Activated CD8-positive, alpha-beta memory T cell treated with anti-CD3 and anti-CD28 coated beads, Interleukin-2, amount 50 U/mL, for 24 hours (primary cell): ENCODE measurements around the gene PDE1C.

Source experiments
- DNase-seq: peaks from one replicate; pipeline ENCODE4 v3.0.0-alpha.2; 2020; ENCODE audit errors: extremely low read depth

PDE1C gene

DNA sequence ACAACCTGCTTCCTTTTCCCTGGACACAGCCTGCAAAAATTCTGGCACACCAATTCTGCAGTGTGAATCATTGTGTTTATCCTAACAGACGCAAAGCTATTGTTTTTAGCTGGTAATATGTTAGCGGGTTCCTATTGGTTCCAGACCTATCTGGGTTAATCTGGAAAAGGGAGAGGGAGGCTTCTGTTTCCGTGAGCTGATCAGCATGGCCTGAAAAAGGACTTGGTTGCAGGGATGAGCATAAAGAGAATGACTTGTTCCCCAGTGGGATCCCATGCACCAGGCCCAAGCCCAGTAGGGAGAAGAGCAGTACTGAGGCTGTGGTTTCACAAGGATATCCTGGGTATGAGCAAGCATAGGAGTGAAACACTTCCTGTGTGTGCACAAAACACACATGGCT lies 78.4 kb downstream of the PDE1C start:
- DNase-seq = no peak

DNA sequence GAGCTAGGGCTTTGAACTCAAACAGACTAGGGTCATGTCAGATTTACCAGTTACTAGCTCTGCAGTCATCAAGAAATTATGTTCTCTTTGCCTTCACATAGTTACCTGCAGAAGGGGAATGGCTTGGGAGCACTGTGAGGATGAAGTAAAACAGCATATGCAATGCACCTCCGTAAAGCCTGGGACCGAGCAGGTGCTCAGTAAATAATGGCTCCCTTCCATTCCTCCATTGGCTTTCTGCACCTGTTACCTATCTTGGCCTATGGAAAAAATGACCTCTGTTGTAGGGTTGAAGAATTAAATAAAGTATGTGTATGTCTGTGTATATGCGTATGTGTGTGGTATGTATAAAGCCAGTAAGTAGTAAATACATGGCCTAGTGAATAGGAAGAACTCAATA lies 78.8 kb downstream of the PDE1C start:
- no peak for DNase-seq

DNA sequence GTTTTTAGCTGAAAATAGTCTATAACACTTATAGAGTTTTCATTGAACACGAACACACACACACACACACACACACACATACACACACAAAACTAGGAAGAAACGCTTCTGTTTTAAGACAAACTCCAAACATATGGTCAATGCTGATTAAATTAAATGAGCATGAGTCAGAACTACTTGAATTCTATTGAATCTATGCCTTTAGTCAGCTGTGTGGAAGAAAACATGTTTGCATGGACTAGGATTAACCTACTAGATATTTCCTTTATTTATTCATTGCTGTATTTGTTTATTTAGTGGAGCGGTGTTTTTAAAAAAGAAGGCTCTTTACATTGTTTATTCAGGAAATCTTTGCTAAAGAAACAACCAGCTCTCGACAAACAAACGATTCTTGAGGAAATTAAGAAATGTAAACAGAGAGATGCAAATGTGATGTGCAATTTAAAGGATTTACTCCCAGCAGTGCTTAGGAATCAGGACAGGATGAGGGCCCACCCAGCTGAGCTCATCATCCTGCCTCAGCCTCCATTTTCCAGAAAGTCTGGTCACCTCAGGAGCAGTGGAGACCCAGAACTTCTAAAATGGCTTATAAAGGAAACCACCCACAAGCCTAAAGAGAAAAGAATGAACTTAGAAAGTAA lies 83.2 kb downstream of the PDE1C start:
- DNase-seq = no peak

DNA sequence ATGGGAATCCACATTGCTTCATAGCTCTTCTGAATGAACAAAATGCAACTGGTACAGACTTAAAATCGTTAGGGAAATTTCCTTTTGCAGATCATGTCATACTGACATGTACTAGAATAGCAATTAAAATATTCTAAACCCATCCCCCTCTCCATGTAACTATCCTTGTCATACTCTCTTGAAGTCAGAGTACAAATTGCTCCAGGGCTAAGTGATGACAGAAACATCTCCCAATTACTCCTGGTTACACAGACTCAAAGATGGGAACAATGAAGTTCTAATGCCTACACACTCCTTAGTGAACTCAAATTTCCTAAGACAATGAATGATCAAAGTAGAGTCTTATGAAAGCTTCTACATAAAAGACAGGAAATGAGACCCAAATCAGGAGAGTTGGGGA lies 87.2 kb downstream of the PDE1C start:
- DNase-seq = no peak

DNA sequence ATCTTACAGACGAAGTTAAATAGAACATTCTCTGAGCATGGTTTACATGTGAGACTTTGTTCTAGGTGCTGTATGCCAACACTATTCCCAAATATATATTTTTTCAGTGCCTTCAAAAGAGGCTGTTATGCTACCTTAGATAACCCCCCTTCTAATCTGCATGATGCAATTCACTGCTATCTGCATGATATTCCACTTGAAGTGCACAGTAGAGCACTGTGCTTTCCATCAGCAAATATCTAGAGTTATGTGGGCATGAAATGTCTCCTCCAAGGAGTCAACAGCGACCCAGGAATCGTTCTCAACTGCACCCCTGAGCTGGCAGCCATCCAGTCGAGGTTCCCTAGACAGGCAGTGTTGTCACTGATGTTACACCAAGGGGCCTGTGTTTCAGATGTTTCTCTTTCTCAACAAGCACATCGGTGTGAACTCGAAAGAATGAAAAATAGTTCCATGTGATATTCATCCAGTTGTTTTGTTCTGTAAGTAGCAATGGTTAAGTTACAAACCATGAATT lies 88.3 kb downstream of the PDE1C start:
- DNase-seq = no peak

DNA sequence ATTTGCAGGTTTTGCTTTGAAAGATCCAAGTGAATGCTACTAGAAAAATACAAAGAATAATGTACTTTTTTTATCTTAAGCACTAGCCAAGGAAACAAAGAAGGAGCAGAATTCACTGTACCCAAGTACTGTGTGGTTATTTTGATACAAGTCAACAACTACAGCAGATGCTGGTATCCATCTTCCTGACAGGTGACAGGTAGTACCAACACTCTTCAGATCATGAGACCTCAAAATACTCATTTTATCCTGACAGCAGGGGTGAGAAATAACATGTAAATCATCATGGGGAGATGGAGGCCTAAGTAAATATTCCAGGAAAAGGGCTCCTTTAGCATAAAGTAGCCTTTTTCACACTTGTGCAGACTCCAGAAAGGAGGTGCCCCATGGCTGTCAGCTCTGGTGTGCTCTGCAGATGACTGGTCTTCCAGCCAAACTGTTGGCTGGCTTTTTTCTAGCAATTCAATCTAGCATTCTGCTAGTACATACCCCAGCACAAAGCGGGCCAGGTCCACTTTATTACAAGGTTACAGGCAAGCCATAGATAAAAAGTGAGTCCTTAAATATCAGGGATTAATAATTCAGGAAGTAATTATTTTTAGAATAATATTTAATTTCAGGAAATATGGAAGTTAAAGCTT lies 90.4 kb downstream of the PDE1C start:
- no peak for DNase-seq

DNA sequence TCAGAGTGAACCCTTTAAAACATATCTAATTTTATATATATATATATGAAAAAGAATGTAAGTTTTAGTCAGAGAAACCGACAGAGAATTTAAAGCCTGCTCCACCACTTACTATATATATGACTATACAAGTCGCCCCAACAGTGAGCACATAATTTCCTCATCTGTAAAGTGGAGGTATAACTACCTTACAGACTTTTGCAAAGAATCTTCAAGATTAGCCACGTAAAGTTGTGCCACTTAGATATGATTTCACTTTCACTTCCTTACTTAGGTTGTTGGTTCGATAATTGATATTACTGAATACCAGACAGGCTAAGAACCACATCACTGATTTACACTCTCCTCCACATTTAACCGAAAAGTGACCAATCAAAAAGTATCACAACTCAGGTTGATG lies 94.7 kb downstream of the PDE1C start:
- DNase-seq = no peak

DNA sequence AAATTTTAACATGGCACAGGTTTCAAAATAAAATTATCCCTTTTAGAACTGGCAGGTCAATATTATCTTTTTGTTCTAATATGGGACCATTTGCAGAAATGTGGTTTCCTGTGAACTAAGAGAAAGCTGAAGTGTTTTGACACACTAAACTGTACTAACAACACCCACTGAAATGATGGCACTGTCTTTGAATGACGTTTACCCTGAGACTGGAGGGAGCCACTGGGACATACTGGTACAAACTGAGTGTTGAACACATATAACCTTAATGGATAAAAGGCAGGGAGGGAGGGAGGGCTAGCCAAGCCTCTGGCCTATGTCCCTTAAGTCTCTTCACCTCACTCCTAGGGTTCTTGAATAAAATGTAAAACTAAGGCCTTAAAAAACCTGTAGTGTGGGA lies 95.9 kb downstream of the PDE1C start:
- DNase-seq = no peak

DNA sequence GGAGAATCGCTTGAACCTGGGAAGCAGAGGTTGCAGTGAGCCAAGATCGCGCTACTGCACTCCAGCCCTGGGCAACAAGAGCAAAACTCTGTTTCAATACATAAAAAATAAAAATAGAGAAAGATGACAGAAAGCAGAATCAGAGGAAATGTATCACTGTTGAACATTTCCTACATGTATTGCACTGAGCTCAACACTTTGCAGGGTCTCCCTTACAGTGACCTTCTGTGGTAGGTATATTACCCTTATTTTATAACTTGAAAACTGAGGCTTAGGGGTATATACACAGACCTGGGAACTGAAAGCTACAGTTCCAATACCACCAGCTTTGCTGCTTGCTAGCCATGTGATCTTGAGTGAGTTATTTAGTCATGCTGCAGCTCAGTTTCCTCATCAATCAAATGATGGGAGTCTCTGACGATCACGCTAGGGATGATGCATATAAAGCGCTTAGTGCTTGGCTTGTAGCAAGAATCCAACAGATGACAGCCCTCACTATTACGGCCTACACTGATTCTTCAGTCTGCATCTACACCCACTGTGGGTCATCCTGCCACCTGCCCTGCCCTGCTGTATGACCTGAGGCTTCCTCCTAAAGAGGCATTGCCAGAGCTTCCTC lies 99.0 kb downstream of the PDE1C start:
- DNase-seq = no peak

DNA sequence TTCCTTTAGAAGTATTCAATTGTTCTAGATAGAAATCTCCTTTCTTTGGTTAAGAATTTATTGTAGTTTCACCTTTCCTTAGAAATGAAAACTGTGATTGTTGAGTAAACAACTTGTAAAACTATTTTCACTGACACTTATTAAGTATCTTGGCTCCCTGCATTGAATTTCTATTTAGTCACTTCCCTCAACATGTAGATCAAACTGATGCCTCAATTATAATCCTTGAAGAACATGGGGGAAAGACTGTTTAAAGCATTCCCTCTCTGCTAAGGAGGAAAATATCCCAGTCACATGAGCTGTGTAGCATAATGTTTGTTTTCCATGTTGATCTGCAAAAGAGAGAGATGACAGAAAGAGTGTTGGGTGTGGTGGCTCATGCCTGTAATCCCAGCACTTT lies 99.7 kb downstream of the PDE1C start:
- no peak for DNase-seq

DNA sequence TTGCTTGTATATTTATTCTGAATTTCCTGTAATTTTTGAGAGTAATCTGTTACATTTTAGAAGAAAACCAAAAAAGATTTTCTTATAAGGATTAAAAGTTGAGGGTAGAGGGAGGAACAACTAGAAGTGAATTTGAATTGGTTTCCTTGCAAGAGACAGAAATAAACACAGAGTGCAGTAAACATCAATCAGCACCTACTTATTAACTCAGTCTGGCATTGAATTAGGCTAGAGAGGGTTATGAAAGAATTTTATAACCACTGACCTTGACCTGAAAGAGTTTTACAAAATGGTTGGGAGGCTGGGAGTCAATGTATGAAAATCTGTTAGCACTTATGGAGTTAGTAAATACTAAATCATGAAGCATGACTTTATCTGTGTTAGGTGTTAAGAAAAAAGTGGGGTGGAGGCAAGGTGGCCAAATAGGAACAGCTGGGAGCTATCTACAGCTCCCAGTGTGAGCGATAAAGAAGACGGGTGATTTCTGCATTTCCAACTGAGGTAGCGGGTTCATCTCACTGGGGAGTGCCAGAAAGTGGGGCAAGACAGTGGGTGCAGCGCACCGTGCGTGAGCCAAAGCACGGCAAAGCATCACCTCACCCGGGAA lies 106.5 kb downstream of the PDE1C start:
- DNase-seq = no peak

DNA sequence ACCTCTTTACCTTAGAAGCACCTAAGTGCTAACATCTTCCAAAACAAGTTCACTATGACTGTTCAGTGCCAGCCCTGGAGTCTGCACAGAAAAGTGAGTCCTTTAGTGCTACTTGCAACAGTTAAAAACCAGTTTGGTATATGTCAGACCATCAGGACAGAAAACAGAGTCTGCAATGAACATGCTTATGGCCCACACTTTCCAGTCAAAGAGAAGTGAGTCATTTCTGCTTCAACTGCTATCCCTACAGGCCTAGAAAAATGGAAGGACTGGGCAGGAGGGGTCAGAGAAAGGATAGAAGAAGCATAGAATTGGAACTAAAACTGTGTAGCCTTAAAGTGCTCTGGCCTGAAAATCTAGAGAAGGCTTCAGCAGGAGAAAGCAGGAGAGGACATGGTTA lies 108.0 kb downstream of the PDE1C start:
- DNase-seq = no peak

DNA sequence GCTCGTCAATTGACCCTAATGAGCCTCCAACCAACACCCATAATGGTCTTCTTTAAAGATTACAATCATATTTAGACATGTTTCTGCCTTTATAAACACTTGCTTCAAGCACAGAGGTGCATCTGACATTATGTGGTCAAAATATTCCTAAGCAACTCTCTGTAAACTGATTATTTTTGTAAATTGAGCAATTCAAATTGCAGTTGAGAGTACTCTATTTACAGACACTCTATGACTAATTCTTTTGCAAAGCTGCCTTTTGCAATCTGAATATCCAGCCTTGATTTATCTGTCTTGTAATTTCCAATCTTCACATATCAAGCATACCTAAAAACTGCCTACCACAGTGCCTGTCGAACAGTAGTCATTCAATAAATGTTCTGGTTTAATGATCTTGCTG lies 112.0 kb downstream of the PDE1C start:
- no peak for DNase-seq

DNA sequence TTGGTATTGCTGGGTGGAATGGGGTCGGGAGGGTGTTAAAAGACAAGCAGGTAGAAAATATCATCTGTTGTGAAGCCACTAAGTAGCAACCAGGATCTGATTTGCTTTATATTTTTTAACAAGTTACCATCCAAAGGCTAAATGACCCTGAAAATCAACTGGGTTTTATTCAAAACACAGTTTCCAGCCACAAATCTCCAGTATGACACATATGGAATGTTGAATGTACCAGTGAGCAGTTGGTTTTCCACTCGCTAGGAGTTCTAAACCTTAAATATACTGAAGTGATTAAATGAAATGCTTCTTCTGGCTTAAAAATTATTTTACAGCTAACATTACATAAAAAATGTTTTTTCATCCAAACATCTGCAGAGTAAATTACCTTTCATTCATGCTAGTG lies 112.5 kb downstream of the PDE1C start:
- no peak for DNase-seq

DNA sequence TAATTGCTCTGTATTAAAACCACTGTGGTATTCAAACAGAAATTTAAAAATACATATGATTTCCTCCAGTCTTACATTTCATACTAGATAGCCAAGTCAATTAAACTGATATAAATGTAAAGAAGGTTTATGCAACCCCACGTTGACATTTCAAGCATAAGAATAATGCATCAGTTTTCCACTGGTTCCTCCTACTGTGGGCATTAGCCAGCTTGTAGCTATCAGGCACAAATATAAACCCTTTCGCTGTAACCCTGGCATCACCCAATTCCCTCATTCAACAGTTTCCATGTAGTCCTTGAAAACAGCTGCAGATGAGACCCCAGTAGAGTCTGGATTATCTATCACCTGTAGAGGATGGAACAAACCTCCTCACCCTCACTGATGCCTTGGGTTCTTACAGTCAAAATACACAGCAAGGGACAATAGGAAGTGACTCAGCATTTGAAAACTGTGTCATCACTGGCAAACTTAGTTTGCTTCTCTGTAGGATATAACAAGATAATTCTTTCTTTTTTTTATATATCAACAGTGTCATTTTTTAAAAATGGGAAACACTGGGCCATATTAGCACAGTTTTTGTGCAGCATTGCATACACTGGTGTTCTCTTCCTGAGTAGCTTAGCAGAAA lies 113.0 kb downstream of the PDE1C start:
- DNase-seq = no peak

DNA sequence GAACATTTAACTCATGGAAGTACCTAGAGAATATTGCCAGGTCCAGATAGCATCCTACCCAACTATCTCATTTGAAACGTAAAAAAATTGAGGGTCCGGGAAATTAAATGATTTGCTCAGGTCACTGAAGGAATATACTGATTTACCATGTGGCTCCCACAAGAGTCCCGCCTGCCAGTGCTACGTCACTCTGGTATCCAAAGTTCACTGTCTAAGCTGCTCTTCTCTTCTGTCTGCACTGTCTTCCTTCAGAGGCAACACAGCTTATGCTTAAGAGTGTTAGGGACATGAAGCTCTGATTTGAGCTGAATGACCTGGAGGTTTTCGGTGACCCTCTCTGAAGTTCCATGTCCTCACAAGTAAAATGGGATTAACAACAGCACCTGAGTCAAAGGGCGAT lies 114.6 kb downstream of the PDE1C start:
- DNase-seq = no peak

DNA sequence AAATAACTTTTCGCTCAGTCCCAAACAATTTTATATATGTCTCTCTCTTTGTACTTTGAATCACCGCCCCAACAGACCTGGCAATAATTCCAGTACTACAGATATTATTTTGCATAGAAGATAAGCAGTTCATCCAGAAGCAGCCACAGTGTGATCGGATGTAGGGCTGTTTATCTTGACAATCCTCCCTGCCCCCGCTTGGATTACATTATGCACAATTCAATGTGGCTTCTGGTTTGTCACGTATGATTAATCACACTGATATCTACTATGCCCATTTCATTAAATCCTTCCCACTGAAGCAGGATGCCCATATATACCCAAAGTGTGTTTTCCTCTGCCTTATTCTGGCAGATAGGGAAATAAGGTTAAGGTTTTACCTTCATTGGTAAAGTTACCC lies 115.2 kb downstream of the PDE1C start:
- no peak for DNase-seq

DNA sequence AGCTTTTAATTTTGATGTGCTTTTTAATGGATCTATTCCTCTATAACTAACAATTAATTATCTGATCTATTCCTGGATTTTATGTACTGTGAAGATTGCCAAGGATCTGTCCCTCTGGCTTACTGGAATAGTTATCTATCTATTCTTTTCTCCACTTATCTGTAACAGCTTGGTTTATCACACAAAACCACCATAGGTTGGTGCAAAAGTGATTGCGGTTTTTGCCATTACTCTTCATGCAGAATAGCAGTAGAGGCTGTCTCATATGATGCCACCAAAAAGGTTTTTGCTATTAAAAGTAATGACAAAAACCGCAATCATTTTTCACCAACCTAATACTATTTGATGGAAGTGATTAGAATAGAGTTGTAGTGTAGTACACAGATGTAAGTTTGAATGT lies 115.7 kb downstream of the PDE1C start:
- no peak for DNase-seq

DNA sequence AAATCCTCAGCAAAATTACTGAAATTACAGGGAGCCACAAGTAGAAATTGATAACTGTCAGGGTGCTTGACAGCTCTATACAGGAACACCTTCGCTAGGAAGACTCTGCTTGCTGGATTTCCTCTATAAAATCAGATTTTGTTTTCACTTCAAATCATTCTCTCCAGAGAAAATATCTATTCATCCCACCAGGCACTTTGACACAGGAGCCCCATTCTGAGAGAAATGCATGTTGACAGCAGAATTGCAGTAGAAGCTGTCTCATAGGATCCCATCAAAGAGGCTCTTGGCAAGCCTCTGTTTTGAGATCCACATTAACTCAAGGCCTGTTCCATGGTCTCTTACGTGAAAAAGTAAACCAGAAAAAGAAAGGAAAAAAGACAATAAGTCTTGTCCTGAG lies 116.8 kb downstream of the PDE1C start:
- DNase-seq = no peak

DNA sequence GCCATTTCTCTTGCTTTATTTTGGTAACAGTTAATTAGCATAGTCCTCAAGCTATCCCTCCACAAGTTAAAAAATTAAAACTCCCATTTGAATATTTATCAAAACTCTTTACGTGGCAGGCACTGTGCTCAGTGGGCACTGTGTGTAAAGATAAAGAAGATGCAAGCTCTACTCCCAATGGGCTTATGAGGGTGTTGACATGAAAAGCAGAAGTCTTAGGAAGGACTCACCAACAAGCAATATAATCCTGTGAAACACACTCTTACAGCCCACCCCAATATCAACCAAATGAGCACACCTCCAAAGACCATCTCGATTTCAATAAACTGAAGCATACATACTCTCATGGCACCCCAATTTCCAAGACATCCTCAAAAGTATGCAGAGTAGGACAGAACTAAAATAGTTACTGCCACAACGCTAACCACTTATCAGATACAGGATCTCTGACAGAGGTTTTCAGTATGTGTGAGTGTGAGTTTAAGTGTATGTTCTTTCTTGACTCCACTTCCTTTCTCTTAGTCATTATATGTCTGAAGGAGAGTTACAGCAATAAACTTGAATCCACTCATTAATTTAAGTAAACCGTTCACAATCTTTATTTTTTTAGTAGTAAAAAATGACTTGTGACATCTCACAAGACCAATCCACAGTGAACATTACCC lies 120.0 kb downstream of the PDE1C start:
- DNase-seq = no peak

DNA sequence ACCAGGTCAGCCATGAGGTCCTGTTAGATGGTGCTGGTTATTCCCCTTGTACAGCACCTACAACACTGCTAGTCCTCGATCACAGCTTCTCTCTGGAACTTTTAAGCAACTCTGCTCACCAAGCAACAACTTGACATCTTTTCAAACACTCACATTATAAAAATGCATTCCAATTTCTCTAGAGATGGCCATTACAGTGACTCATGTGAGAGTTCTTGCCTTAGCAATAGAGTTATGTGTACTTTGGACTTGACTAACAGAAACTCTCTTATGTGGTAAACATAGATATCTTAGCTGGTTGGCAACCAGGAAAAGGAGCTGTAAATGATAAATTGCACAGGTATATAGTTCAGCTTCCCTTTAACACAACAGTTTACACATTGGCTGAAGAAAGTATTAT lies 122.2 kb downstream of the PDE1C start:
- DNase-seq = no peak

DNA sequence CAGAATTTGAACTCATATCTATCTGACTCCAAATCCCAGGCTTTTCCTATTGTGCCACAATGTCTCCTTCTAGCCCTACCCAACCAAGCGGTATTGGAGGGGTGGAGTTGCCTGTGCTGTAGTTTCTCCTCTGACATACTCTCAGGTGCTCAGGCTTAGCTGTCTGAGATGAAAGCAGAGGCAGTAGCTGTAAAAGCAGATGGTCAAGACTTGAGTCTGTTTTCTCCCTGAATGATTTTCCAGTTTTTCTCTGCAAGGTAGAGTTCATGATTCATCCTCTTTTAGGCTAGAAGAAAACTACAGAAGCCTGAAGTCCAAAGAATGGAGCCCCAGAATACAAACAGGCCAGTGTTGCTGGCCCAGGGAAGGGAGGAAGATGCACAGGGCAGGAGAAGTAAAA lies 130.0 kb downstream of the PDE1C start:
- DNase-seq = no peak
